Caco-2 (cell line): Measurements from ENCODE around the gene SMYD3. TPM values are rescaled to one million over a fixed set of nuclear protein-coding genes. Genes with fewer than 3 reads are reported as not detected.

Source experiments
- BruUV-seq: library from RNA; stranded (reverse); fragments of 400-500 nt; replicated peaks from 2 replicates; lab custom pipeline; 2021; lab: Mats Ljungman, UMichigan
- CTCF ChIA-PET: fragments of 300-600 bp; sonication (Branson Sonifier 250); formaldehyde crosslinking; loops from one replicate; lab custom pipeline; 2022; ENCODE audit warnings: antibody characterized with exemption; lab: Charles Lee
- POLR2A ChIA-PET: fragments of 300-600 bp; sonication (Branson Sonifier 250); formaldehyde crosslinking; loops from one replicate; lab custom pipeline; 2022; ENCODE audit warnings: antibody characterized with exemption; lab: Charles Lee
- DNase-seq, 2 experiments: peaks; one replicate each; pipeline versions ENCODE4 v3.0.0 to v3.0.0-alpha.2; 2020 to 2022
- H3K27me3 ChIP-seq: replicated peaks from 2 replicates; pipeline ENCODE4 v1.6.0; 2011; ENCODE audit warnings: low read length; ENCODE audit not compliant: control insufficient read depth, insufficient read depth
- H3K36me3 ChIP-seq: 2 replicates; pipeline ENCODE4 v1.5.1; 2011; ENCODE audit warnings: low read length; ENCODE audit not compliant: control insufficient read depth, insufficient read depth
- H3K4me1 ChIP-seq: fragments of 250-450 bp; sonication (Bioruptor Pico); 2 replicates; pipeline ENCODE4 v1.5.1; 2020; ENCODE audit warnings: mild to moderate bottlenecking
- H3K4me3 ChIP-seq: 2 replicates; pipeline ENCODE4 v1.5.1; 2011; ENCODE audit warnings: low read depth, mild to moderate bottlenecking, control low read depth, low read length
- H3K9me3 ChIP-seq: fragments of 250-450 bp; sonication (Bioruptor Pico); 2 replicates; pipeline ENCODE4 v1.5.1; 2020; ENCODE audit warnings: mild to moderate bottlenecking, moderate library complexity
- H3K27ac Mint-ChIP-seq: one replicate; pipeline ENCODE4 v1.8.0; 2022; ENCODE audit warnings: mixed read lengths; ENCODE audit not compliant: unreplicated experiment
- H3K27me3 Mint-ChIP-seq: one replicate; pipeline ENCODE4 v1.8.0; 2022; ENCODE audit warnings: mixed read lengths; ENCODE audit not compliant: insufficient read depth, unreplicated experiment
- H3K36me3 Mint-ChIP-seq: one replicate; pipeline ENCODE4 v1.8.0; 2022; ENCODE audit warnings: mild to moderate bottlenecking, mixed read lengths; ENCODE audit not compliant: insufficient read depth, unreplicated experiment
- H3K4me1 Mint-ChIP-seq: one replicate; pipeline ENCODE4 v1.8.0; 2022; ENCODE audit warnings: low read depth, mixed read lengths; ENCODE audit not compliant: unreplicated experiment
- H3K4me3 Mint-ChIP-seq: one replicate; pipeline ENCODE4 v1.8.0; 2022; ENCODE audit warnings: mild to moderate bottlenecking, moderate library complexity, mixed read lengths; ENCODE audit not compliant: unreplicated experiment
- H3K9me3 Mint-ChIP-seq: one replicate; pipeline ENCODE4 v1.8.0; 2022; ENCODE audit warnings: mixed read lengths; ENCODE audit not compliant: unreplicated experiment
- CTCF ChIP-seq, 2 experiments: fragments of 200-600 bp in 1 of 2; IDR thresholded peaks; 1 replicate in 1 of 2; 2 replicates in 1 of 2; pipeline versions ENCODE4 v1.5.1 to v1.8.0; 2011 to 2022; ENCODE audit warnings: antibody characterized with exemption in 1 of 2, control low read depth in 1 of 2, inconsistent platforms in 1 of 2, low read depth in 1 of 2, low read length in 1 of 2, mild to moderate bottlenecking in 1 of 2, moderate library complexity in 1 of 2; ENCODE audit not compliant: insufficient read depth in 1 of 2, severe bottlenecking in 1 of 2, unreplicated experiment in 1 of 2
- intact Hi-C: fragments of 100-400 bp; cut with micrococcal nuclease; formaldehyde crosslinking; loops from one replicate; pipeline ENCODE4 v1.10.0; 2022; ENCODE audit not compliant: unreplicated experiment
- total RNA-seq: library from RNA; stranded (reverse); gene quantifications from 2 replicates; pipeline ENCODE4 v1.2.3, GENCODE V29; 2022

Gene SMYD3
- total RNA-seq, 1 experiment from 2014 or later: 33.0 TPM

- H3K4me3 ChIP-seq: no peak overlapping the region
- Mint-ChIP-seq H3K4me3 (no peak overlapping the region), H3K27ac (no peak overlapping the region), H3K9me3 (no peaks in the 10 kb centered on the region), H3K27me3 (no peaks in the 10 kb centered on the region), H3K36me3 (no peaks in the 10 kb centered on the region), H3K4me1 (peaks cover 12% of the 10 kb centered on the region)
- H3K36me3 ChIP-seq: no peaks in the 10 kb centered on the region
- DNase-seq: no peak
- CTCF ChIA-PET: no interaction called here
- H3K4me1 ChIP-seq: no peaks in the 10 kb centered on the region
- BruUV-seq: no TSS peak
- intact Hi-C loops: loop anchor here (10.0 kb wide), 1 partner anchor 340 kb away; no protein-coding TSS in a partner anchor
- H3K27me3 ChIP-seq: no peaks in the 10 kb centered on the region
- POLR2A ChIA-PET: no interaction called here
- TF ChIP-seq CTCF (IDR thresholded peaks at IDR 0.05; ENCODE audit: insufficient read depth in 1 of 2, low read depth in 1 of 2, low read length in 1 of 2, severe bottlenecking in 1 of 2, unreplicated experiment in 1 of 2): no peak
- no peaks in the 10 kb centered on the region for H3K9me3 ChIP-seq
Observed at GRCh38 chr1:246114369-246114768, 392.7 kb downstream of the SMYD3 start.

GRCh38 chr1:246113555-246114095 lies 393.5 kb downstream of the SMYD3 start:
- Histone ChIP-seq H3K9me3 (no peaks in the 10 kb centered on the region), H3K36me3 (no peaks in the 10 kb centered on the region), H3K27me3 (no peaks in the 10 kb centered on the region), H3K4me3 (no peak overlapping the region), H3K4me1 (no peaks in the 10 kb centered on the region)
- Mint-ChIP-seq H3K4me1 (peaks cover 17% of the 10 kb centered on the region), H3K36me3 (no peaks in the 10 kb centered on the region), H3K4me3 (no peak overlapping the region), H3K27me3 (no peaks in the 10 kb centered on the region), H3K27ac (no peak overlapping the region), H3K9me3 (no peaks in the 10 kb centered on the region)
- POLR2A ChIA-PET: no interaction called here
- BruUV-seq: no TSS peak
- no peak for TF ChIP-seq CTCF (IDR thresholded peaks at IDR 0.05; ENCODE audit: insufficient read depth in 1 of 2, low read depth in 1 of 2, low read length in 1 of 2, severe bottlenecking in 1 of 2, unreplicated experiment in 1 of 2)
- no peak for DNase-seq
- CTCF ChIA-PET: no interaction called here
- intact Hi-C loops: loop anchor here (10.0 kb wide), 1 partner anchor 341 kb away; no protein-coding TSS in a partner anchor

GRCh38 chr1:246111570-246111969 lies 395.5 kb downstream of the SMYD3 start:
- intact Hi-C loops: loop anchor here (10.0 kb wide), 1 partner anchor 343 kb away; no protein-coding TSS in a partner anchor
- H3K9me3 Mint-ChIP-seq: no peaks in the 10 kb centered on the region
- no peaks in the 10 kb centered on the region for H3K27me3 Mint-ChIP-seq
- H3K4me3 Mint-ChIP-seq: no peak overlapping the region
- CTCF ChIA-PET: no interaction called here
- H3K36me3 Mint-ChIP-seq: no peaks in the 10 kb centered on the region
- DNase-seq: no peak
- Histone ChIP-seq H3K27me3 (no peaks in the 10 kb centered on the region), H3K4me3 (no peak overlapping the region), H3K36me3 (no peaks in the 10 kb centered on the region), H3K9me3 (no peaks in the 10 kb centered on the region), H3K4me1 (no peaks in the 10 kb centered on the region)
- H3K27ac Mint-ChIP-seq: no peak overlapping the region
- TF ChIP-seq CTCF (IDR thresholded peaks at IDR 0.05; ENCODE audit: insufficient read depth in 1 of 2, low read depth in 1 of 2, low read length in 1 of 2, severe bottlenecking in 1 of 2, unreplicated experiment in 1 of 2): no peak
- peaks cover 16% of the 10 kb centered on the region for H3K4me1 Mint-ChIP-seq
- POLR2A ChIA-PET: no interaction called here
- no TSS peak for BruUV-seq
